Umbilical cord (tissue), 2 donors: Measurements from ENCODE around the gene DAZAP1. TPM values are rescaled to one million over a fixed set of nuclear protein-coding genes. Genes with fewer than 3 reads are reported as not detected.

Experiments
- DNase-seq: peaks from one replicate; pipeline ENCODE4 v3.0.0-alpha.2; 2015; ENCODE audit warnings: low spot score
- total RNA-seq: library from RNA; depleted of rRNA; stranded (reverse); fragments of >200 nt; gene quantifications from one replicate; pipeline ENCODE4 v1.2.3, GENCODE V29; 2014; ENCODE audit warnings: low replicate concordance; ENCODE audit not compliant: insufficient read depth

Gene DAZAP1
- total RNA-seq, 1 donor from 2014 or later, result 30.8 TPM

- no peak for DNase-seq
These were observed 17.0 kb downstream of the DAZAP1 start for GRCh38 chr19:1424192-1424955.

DNA sequence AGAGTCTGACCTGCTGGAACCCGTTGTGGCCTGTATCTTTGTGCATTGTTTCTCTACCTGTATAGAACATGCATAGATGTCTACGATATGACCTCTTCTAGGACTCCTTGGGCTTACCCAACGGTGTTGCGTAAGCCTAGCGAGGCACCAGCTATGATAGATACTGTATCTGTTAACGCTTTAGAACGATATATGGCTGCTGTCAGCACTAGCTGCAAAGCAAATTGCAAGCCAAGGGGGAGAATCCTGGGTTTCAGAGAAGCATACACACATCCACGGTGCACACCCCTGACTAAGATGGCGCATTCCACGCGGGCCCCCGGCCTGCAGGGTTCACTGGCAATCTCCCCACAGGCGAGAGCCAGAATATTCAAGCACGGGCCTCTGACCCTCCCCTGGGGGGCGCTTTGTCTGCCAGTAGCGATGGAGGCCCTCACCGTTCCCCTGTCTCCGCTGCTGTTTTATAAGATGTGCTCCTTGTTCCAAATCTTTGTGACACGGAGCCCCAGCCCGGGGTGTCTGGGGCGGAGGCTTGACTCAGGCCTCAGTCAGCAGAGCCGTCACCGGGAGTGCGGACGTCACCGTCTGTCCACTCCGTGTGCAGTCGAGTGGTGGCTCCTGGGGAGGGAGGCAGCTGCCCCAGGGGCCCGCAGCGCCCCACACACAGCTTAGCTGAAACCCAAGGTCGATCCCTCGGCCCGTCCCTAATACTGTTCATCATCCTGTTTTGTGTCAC lies 17.9 kb downstream of the DAZAP1 start:
- peak; percentile 39 for DNase-seq

DNA sequence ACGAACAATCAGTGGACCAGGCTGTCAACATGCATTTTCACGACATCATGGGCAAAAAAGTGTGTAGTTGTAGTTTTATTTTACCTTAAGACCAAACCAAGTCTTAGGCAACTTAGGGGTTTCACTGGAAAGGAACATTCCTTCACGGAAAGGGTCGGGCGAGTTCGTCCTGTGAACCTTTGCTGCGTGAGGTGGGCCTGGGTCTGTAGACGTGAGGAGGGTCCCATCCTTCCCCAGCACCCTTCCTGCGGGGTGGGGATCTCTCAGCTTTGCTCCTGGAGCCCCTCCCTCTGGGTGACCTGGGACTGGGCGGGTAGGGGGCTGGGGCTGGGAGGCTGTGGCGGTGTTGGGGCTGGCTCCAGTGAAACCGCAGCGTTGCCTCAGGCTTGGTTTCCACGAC lies 18.5 kb downstream of the DAZAP1 start:
- DNase-seq, result no peak

DNA sequence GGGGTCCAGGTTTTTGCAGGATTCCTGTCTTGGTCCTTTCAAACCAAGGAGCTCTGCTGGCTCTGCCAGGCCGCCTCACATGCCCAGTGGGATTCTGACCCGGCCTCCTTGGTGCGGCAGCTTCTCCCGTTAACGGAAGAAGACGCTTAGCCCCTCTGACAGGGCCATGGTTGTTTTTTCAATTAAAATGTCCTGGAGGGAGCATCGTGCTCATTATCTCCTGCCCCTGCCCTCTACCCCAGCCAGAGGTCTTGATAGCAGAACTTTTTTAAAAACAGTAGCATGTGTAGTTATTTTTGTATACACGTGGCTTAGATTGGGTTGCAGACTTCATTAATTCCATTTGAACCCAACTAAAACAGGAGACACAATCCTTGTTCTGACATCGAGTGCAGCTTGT lies 19.4 kb downstream of the DAZAP1 start:
- no peak for DNase-seq

- no peak for DNase-seq
These were observed 20.0 kb downstream of the DAZAP1 start for GRCh38 chr19:1427221-1427920.

GRCh38 chr19:1428738-1429391 lies 21.5 kb downstream of the DAZAP1 start:
- no peak for DNase-seq

- DNase-seq, result no peak
These were observed 22.4 kb downstream of the DAZAP1 start for GRCh38 chr19:1429750-1430149.

GRCh38 chr19:1430246-1430645 lies 22.9 kb downstream of the DAZAP1 start:
- no peak for DNase-seq

- no peak for DNase-seq
These were observed 24.5 kb downstream of the DAZAP1 start for GRCh38 chr19:1431759-1432506.

- DNase-seq, result no peak
These were observed 25.1 kb downstream of the DAZAP1 start for GRCh38 chr19:1432507-1432887.

GRCh38 chr19:1433119-1434039 lies 26.0 kb downstream of the DAZAP1 start:
- no peak for DNase-seq

- no peak for DNase-seq
These were observed 26.6 kb downstream of the DAZAP1 start for GRCh38 chr19:1434040-1434366.

GRCh38 chr19:1434577-1435060 lies 27.2 kb downstream of the DAZAP1 start:
- DNase-seq, result no peak

GRCh38 chr19:1435378-1435989 lies 28.1 kb downstream of the DAZAP1 start:
- DNase-seq, result no peak

- no peak for DNase-seq
These were observed 30.2 kb downstream of the DAZAP1 start for GRCh38 chr19:1437609-1438008.

- DNase-seq, result peak; percentile 95
These were observed 30.9 kb downstream of the DAZAP1 start, which contains the start of gene RPS15 for GRCh38 chr19:1438035-1438932. Gene RPS15 (plus strand): TSS chr19:1438396. CDS start chr19:1438426, 30 bp downstream.

GRCh38 chr19:1438933-1439354 lies 31.6 kb downstream of the DAZAP1 start:
- no peak for DNase-seq
